Measurements from ENCODE around the gene NANOGP8.
"Not testable (repeated sequence)": the region's sequence is repeated elsewhere in the genome, so short reads cannot be mapped to it uniquely, and the experiment has no call there.

The NANOGP8 gene

DNA sequence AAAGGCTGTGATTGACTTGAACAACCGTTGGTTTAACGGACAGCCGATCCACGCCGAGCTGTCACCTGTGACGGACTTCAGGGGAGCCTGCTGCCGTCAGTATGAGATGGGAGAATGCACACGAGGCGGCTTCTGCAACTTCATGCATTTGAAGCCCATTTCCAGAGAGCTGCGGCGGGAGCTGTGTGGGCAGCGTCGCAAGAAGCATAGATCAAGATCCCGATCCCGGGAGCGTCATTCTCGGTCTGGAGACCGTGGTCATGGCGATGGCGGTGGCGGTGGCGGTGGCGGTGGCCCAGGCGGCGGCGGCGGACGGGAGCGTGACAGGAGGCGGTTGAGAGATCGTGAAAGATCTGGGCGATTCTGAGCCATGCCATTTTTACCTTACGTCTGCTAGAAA lies 7.8 kb upstream of the NANOGP8 start:
- no peak for DNase-seq (ENCODE audit: low spot score)

DNA sequence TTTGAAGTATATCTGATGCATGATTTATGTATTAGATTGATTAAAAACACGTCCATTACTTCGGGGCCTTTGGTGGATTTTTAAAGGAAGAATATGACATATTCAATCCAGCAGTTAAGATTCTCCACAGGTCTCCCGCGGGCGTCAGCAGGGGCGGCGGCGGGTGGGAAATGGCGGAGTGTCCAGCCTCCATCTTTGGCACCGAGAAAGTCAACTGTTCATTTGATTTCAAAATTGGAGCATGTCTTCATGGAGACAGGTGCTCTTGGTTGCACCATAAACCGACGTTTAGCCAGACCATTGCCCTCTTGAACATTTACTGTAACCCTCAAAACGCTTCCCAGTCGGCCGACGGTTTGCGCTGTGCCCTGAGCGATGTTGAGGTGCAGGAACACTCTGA lies 7.2 kb upstream of the NANOGP8 start:
- no peak for DNase-seq (ENCODE audit: low spot score)

DNA sequence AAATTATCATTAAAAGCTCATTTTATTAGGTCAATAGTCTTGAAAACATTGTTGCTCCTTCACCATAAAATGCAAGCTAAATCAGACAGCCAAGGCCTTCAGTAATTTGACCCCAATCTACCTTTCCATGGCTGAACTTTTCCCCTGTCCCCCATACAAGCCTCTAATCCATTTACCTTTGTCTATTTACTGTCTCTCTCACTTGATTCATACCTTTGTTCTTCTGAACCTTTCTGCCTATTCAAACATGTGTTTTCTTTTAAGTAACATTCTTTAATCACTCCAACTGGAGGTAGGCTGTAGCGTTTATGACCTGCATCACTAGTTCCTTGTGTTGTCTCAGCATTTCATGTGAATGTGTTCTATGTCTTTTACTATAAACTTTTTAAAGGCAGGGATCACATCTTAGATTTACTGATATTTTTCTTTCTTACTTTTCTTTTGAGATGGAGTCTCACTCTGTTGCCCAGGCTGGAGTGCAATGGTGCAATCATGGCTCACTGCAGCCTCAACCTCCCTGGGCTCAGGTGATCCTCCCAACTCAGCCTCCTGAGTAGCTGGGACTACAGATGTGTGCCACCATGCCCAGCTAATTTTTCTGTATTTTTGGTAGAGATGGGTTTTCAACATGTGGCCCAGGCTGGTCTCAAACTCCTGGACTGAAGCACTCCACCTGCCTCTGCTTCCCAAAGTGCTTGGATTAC lies 5.2 kb upstream of the NANOGP8 start:
- DNase-seq (ENCODE audit: low spot score): no peak

DNA sequence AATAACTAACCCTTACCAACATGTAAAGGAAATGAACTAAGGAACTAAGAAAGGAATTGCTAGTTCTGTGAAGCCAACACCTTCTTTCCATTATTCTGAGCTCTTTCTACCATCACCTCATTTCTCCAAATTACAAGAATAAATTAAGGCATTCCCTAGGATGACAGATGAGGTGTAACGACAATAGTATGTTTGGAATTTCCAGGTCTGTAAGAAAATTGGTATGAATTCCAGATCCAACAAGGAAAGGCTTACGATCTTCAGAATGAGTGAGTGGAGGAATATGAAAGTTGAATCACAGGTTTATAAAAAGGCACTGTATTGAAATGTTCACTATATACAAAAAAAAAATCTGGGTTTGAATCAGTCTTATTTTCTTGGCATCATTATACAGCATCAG lies 4.5 kb upstream of the NANOGP8 start:
- DNase-seq (ENCODE audit: low spot score): no peak

DNA sequence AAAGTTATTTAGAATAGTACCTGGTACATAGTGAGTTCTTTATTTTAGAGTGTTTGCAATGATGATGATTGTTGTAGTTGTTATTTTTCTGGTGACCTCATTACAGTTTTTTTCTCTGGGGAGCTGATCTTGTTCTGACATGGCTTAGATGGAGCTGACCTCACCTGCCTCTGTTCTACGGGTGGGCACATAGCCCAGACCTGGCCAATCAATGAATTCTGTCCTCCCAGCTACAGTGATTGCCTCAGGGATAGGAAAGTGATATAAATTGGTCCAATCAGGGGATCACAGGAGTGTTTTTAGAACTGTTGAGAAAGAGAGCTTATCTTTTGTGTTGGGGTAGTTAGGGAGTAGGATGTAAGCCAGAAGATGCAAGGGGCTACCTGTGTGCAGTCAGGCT lies 3.2 kb upstream of the NANOGP8 start:
- DNase-seq (ENCODE audit: low spot score): no peak

DNA sequence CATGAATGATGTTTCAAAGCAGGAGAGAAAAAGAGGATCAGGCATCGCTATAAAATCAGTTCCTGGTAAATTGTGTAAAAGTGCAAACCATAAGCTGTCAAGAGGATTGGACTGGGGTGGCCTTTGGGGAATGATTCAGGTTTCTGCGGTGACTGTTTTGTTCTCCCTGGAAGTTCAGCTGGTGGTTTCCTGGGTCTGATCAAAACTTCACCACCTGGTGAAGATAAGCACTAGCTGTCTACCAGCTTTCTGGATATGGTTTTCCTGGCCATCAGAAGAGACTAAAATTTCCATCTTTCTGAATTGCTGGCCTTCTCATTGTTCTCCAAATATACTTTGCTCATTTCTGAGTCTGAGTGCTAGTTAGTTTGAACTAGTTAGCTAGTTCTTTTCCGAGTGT lies 2.7 kb upstream of the NANOGP8 start:
- DNase-seq (ENCODE audit: low spot score): no peak

DNA sequence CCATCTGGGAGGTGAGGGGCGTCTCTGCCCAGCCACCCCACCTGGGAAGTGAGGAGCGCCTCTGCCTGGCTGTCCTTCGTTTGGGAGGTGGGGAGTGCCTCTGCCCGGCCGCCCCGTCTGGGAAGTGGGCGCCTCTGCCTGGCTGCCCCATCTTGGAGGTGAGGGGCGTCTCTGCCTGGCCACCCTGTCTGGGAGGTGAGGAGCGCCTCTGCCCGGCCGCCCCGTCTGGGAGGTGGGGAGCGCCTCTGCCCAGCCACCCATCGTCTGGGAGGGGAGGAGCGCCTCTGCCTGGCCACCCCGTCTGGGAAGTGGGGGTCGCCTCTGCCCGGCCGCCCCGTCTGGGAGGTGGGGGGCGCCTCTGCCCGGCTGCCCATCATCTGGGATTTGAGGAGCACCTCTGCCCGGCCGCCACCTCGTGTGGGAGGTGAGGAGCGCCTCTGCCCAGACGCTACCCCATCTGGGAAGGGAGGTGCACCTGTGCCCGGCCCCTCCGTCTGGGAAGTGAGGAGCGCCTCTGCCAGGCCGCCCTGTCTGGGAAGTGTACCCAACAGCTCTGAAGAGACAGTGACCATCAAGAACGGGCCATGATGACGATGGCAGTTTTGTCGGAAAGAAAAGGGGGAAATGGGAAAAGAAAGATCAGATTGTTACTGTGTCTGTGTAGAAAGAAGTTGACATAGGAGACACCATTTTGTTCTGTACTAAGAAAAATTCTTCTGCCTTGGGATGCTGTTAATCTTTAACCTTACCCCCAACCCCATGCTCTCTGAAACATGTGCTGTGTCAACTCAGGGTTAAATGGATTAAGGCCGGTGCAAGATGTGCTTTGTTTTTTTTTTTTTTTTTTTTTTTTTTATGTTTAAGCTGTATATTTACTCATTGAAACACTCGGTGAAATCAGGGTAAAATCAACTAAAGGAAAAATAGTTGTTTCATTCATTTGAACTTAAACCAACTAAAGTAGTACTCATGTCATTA lies 2.4 kb downstream of the NANOGP8 start:
- not testable (repeated sequence) for DNase-seq (ENCODE audit: low spot score)

DNA sequence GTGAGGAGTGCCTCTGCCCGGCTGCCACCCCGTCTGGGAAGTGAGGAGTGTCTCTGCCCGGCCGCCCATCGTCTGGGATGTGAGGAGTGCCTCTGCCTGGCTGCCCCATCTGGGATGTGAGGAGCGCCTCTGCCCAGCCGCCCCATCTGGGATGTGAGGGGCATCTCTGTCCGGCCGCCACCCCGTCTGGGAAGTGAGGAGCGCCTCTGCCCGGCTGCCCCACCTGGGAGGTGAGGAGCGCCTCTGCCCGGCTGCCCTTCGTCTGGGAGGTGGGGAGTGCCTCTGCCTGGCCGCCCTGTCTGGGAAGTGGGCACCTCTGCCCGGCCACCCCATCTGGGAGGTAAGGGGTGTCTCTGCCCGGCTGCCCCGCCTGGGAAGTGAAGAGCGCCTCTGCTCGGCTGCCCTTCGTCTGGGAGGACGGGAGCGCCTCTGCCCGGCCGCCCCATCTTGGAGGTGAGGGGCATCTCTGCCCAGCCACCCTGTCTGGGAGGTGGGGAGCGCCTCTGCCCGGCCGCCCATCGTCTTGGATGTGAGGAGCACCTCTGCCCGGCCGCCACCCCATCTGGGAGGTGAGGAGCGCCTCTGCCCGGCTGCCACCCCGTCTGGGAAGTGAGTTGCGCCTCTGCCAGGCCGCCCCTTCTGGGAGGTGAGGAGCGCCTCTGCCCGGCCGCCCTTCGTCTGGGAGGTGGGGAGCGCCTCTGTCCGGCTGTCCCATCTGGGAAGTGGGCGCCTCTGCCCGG lies 3.3 kb downstream of the NANOGP8 start:
- not testable (repeated sequence) for DNase-seq (ENCODE audit: low spot score)

DNA sequence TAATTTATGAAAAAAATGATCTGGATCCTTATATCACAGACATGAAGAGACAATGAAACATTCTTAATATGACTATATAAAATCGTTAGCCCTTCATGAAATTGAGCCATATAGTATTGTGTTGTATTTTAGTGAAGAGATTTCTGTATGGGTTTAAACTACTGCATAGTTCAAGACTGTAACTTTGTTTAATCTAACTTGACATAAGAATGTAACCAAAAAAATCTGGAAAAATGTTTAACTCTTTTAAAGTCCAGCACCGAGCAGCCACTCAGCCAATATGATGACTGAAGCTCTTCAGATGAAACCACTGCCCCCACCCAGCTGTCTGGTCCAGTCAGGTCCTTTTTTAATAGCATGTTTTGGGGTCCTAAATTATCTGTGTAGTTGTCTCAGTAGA lies 4.9 kb downstream of the NANOGP8 start:
- DNase-seq (ENCODE audit: low spot score): no peak

DNA sequence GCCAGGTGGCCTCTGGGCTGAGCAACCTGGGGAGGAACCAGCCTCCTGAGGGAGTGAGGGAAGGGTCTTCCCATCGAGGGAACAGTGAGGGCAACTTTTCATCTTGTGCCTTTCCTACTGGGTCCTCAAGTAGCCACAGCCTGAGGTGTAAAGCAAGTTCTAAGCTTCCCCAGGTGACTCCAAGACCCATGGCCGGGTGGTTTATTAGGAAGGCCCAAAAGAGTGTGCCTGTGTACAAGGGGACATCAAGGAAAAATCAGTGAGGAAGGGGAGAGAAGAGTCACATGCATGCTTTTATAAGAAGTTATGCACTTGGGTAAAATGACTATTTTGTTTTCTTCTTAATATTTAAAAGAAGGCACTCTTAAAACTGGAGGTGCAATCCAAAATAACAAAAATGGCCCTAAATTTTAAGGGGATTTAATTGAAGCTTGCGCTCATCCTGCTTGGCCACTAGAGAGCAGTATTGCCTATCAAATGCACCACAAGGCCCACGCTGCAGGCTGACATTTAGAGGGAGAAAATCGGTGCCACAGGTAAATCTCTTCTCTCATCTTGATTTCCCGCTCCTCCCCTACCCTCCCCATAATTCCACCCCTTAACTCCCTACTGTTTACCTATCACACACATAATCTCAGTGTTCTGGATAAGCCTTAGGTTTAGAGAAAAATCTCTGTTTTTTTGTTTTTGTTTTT lies 6.7 kb downstream of the NANOGP8 start:
- DNase-seq (ENCODE audit: low spot score): peak; percentile 61

DNA sequence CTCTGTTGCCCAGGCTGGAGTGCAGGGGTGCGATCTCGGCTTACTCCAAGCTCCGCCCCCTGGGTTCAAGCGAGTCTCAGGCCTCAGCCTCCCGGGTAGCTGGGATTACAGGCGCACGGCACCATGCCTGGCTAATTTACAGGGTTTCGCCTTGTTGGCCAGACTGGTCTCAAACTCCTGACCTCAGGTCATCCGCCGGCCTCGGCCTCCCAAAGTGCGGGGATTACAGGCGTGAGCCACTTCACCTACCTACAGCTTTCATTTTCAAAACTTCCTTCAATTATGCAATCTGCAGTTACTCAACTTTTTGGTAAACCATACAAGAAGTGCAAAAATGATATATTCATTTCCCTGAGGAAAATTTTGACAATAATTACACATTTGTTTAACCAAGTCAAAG lies 14.0 kb downstream of the NANOGP8 start:
- DNase-seq (ENCODE audit: low spot score): no peak

DNA sequence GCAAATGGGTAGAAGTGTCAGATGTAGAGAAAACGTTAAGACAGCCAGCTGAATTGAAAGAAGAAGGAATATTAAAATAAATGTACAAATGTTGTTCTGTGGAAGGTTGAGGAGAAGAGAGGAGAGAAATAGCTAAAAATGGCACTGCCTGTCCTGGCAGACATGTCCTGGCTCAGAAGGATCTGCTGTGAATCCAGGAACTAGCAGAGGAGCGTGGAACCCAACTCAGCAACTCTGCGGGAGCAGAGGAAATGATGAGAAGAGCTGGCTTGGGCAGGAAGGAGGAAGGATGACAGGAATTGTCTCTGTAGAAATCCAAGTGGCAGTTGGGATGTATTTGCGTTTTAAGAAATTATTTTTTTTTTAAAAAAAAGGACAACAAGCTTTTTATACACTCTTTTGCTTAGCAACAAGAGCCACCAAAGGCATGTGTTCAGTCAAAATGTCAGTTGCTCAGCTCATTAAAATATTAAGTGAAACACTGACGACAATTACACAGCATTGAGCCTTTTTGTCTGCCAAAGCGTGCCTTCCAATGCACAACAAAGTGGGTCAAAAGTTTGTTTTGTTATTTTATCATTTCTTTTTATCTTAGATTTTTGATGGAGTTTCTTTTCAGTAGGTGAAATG lies 16.1 kb downstream of the NANOGP8 start:
- DNase-seq (ENCODE audit: low spot score): no peak

DNA sequence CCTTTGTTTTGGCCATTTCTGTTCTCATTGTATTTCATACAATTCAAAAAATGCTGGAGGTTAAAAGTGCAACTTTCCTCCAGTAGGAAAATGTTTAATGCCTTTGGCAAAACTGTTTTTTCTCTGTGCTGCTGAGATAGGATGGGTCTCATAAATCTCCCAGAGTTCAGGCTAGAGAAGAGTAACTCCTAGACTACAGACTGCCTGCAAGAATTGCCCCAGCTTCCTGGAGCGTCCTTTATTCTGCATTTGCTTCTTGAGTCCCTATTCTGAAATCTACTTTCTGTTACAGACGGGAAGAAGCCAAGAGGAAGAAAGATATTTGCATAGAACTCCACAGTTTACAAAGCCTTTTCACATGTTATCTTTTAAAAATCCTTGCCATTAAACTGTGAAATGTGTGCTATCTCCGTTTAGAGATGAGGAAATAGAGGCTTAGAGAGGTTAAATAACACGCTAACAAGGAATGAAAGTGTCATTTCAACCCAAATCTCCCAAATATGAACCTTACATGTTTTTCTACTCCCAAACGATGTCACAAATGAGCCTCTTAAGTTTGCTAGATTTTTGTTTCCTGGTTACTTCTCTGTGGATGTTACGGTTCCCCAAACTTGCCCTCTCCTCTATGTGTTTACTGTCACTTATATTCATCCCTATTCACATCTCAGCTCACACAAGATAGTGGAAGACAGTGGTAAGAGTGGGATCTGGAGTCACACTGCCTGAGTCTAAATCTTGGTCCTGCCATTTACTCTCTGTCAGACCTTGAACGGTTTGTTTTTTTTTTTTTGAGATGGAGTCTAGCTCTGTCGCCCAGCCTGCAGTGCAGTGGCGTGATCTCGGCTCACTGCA lies 17.4 kb downstream of the NANOGP8 start:
- DNase-seq (ENCODE audit: low spot score): no peak

DNA sequence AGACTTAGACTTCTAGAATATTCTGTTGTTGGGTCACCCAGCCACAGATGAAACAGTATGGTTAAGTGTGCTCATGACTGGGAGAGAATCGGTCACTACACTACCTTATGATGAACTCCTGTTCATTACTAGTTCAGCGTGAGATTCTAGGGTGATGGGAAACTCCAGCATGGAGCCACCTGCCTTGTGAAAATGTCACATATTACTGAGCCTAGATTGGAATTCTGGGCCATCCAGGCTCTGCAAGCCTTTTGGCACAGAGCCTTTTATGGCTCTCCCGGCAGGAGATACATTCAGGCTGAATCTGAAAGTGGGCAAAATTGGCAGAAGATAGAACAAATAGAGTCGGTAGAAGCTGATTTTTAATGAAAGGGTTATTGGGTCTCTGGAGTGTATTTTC lies 19.0 kb downstream of the NANOGP8 start:
- no peak for DNase-seq (ENCODE audit: low spot score)

DNA sequence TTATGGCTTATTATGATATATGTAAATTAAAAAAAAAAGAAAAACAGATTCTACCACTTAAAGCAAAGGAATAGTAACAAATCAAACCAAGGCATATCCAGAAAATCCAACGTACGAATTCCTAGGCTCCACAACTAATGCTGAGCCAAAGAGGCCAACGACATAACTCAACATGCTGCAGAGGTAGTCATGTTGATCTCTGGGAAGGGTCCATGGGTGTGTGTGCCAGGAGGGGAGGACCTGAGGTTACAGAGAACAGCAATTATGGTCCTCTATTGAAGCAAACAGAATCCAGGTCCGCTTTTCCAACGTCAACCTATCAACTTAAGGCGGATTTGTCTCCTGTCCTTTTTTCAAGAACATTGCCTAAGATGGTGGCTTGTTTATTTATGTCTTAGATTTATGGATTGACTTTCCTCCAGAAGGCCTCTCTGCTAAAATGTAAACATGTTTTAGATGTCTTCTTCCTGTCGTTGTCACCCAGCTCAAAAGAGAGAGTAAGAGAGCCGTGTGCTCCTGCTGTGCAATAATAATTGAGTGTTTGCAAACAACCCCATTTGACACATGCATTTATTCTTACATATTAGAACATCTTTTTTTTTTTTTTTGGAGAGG lies 20.4 kb downstream of the NANOGP8 start:
- no peak for DNase-seq (ENCODE audit: low spot score)

DNA sequence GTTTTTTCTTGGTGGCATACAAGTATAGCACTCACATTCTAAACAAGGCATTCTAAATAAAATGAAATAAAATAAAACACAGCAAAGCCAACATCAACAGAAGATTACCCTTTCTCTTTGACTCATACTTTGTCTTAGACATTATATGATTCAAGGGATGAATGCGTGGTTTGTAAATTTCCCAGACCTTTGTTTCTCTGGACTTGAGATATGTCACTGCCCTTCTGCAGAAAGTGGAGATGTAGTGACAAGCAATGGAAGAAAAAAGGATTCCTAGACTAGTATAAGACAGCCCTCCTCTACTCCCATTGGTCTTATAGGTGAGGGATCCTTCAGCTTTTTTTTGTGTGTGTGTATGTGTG lies 22.4 kb downstream of the NANOGP8 start:
- DNase-seq (ENCODE audit: low spot score): no peak

DNA sequence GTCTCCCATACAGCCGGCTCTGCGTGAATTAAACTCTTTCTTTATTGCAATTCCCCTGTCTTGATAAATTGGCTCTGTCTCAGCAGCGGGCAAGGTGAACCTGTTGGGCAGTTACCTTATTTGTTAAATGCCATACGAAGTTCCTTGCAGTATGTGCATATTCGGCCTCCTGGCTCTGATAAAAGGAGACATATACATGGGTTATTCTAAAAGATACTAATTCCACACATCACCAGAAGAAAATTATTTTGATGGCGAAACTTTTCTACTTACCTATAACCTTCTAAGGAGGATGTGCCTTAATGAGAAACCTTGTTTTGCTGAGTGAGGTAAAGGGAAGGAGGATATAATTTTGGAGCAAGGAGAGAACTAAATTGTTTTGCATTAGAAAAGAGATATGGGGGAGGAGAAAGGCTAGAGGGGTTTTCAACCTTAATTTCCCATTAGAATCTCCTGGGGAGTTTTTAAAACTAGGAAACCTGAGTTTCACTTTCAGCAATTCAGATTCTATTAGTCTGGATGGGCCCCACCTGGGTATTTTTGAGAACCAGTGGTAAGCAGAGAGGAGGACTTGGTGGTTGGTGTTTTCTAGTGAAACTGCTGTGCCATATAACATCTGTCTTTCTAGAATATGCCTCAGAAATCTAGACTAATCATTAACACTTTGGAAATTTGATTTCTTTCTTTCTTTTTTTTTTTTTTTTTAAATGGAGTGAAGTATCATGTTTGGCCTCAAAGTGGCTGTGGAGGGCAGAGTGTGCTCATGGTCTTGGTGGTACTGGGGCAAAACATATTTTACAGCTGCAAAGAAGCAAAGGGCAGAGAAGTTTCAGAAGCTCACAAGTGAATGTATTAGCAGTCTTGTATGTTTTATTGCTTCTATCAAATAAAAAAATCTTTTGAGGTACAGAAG lies 23.0 kb downstream of the NANOGP8 start:
- no peak for DNase-seq (ENCODE audit: low spot score)

DNA sequence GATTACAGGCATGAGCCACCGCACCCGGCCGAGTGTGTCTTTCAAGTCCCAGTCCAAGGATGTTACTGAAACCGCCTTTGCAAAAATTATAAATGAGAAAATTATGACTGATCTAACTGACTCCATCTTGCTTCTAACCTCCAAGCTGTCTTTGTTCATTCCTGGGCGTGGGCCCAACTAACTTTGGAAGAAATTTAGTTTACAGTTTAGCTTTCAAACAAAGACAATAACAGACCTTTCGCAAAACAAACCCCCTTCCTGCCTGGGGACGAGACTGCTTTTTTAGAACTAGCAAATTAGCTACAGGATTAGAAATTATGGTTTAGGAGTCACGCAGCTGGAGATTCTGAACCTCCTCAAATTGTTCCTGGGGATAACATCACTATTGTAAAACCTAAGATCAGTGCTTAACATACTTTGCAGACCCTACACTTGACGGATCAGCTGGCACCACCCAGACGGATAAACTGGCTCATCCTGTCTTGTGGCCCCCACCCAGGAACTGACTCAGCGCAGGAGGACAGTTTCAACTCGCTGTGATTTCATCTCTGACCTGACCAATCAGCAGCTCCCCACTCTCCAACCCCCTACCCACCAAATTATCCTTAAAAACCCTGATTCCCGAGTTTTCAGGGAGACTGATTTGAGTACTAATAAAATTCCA lies 23.8 kb downstream of the NANOGP8 start:
- DNase-seq (ENCODE audit: low spot score): no peak

DNA sequence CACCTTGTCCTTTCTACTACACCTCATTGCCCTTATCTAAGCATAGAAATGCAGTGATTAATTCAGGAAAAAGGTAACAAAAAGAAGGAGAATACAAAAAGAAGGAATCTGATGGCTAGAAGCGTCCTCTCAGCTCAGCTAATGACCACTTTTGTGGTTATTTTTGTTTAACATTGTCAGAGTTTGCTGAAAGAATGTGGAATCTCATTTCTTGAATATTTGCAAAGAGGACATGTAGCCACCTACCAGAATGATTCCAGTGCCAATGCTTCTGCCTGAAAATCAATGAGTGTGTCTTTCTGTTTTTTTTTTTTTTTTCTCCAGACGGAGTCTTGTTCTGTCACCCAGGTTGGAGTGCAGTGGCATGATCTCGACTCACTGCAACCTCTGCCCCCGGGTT lies 24.5 kb downstream of the NANOGP8 start:
- no peak for DNase-seq (ENCODE audit: low spot score)
